Measurements from ENCODE around the gene MLLT6.

MLLT6 gene

DNA sequence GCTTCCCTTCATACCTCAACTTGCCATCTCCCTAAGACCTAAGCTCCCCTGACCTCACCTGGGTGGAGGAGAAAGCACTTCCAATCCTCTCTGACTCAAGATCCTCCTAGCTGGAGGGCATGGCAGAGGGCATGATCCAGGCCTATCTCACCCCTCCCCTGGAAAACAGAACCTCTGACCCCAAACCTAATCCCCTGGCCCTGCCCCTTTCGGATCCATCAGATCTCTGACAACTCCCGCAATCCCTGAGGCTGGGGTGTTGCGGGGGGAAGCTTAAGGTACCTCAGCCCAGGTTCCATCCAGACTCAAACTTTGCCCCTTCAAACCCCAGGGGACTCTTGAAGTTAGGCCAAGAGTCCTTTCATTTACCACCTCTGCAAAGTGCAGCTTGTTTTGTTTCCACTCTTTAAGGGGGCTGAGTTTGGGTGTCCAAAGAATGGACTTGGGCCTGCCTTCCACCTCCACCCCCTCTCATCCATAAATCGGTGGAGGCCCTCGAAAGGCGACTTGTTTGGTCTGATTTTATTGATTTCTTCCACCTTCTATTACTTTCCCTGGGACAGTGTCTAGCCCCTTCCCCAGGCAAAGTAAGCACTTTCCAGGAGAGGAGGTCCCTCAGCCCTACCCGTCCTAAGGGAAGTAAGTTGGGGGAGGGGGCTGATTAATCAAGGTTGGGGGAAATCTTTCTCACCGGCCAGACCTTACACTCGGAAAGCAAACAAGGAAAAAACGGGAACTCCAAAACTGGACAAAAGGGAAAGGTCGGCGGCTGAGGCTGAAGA lies 32.9 kb upstream of the MLLT6 start:
- Histone ChIP-seq H3K9me3 (ENCODE audit: control extremely low read depth in 1 of 5, control insufficient read depth in 4 of 5, insufficient read depth in 2 of 5, low read depth in 1 of 5, low read length in 4 of 5) (no peaks in the 10 kb centered on the region), H3K27me3 (replicated peaks in 2 of 5; ENCODE audit: control insufficient read depth in 4 of 5, insufficient read depth in 5 of 5, low read length in 4 of 5) (peaks cover 8 to 89% (median 49%) of the 10 kb centered on the region in 5 experiments), H3K36me3 (ENCODE audit: control insufficient read depth in 4 of 4, insufficient read depth in 4 of 4, low read length in 3 of 4) (no peaks in the 10 kb centered on the region), H3K4me3 (ENCODE audit: control insufficient read depth in 1 of 7, extremely low read depth in 1 of 7, insufficient read depth in 4 of 7, low read depth in 2 of 7, low read length in 6 of 7) (no peak overlapping the region), H3K4me1 (ENCODE audit: control extremely low read depth in 1 of 4, control insufficient read depth in 4 of 4, insufficient read depth in 4 of 4, low read length in 3 of 4) (peaks cover 0 to 33% (median 30%) of the 10 kb centered on the region in 4 experiments), H3K27ac (ENCODE audit: insufficient read depth in 1 of 2, low read depth in 1 of 2, low read length in 2 of 2, poor library complexity in 1 of 2, severe bottlenecking in 2 of 2) (no peak overlapping the region)
- ChIA-PET POLR2A (no interaction called here), CTCF (interaction anchor here (0.7 to 1.3 kb wide), 6 partner anchors 10 to 135 kb away, joined by 3 to 5 read pairs (median 3); no protein-coding TSS in a partner anchor)
- WGBS (ENCODE audit: insufficient coverage), result 78% methylated on average over 12 of the region's 12 CpGs
- DNase-seq, result no peak

- POLR2A ChIA-PET, result no interaction called here
- peak overlapping the region in 3 of 7 experiments; percentile 16 to 57 (median 55) for H3K4me3 ChIP-seq (ENCODE audit: control insufficient read depth in 1 of 7, extremely low read depth in 1 of 7, insufficient read depth in 4 of 7, low read depth in 2 of 7, low read length in 6 of 7)
Measured at GRCh38 chr17:38672788-38673706, 32.0 kb upstream of the MLLT6 start.

DNA sequence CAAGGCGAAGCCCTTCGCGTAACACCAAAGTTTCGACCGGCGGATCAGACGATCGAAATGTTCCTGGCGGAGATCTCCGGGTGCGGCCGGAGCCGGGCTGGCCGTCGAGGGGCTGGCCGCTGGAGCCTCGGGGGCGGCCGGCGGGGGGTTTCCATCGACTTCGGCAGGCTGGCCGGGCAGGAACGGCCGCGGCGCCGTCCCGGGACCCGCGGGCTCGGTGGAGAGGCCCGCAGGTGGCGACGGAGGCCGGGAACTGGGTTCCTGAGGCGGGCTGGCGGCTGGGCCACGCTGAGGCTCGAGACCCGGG lies 31.4 kb upstream of the MLLT6 start:
- WGBS (ENCODE audit: insufficient coverage), result 1% methylated on average over 38 of the region's 41 CpGs
- CTCF ChIA-PET, result interaction anchor here (0.6 to 7.1 kb wide), 3 partner anchors 14 to 63 kb away, joined by 4 to 80 read pairs (median 4); no protein-coding TSS in a partner anchor
- no peaks in the 10 kb centered on the region for H3K36me3 ChIP-seq (ENCODE audit: control insufficient read depth in 4 of 4, insufficient read depth in 4 of 4, low read length in 3 of 4)

More at GRCh38 chr17:38672788-38673706, 32.0 kb upstream of the MLLT6 start:
- no peak overlapping the region for H3K27ac ChIP-seq (ENCODE audit: insufficient read depth in 1 of 2, low read depth in 1 of 2, low read length in 2 of 2, poor library complexity in 1 of 2, severe bottlenecking in 2 of 2)
- H3K27me3 ChIP-seq (replicated peaks in 2 of 5; ENCODE audit: control insufficient read depth in 4 of 5, insufficient read depth in 5 of 5, low read length in 4 of 5), result peaks cover 8 to 84% (median 46%) of the 10 kb centered on the region in 5 experiments
- no peaks in the 10 kb centered on the region for H3K9me3 ChIP-seq (ENCODE audit: control extremely low read depth in 1 of 5, control insufficient read depth in 4 of 5, insufficient read depth in 2 of 5, low read depth in 1 of 5, low read length in 4 of 5)
- WGBS (ENCODE audit: insufficient coverage), result under 1% methylated on average over 28 of the region's 46 CpGs
- H3K36me3 ChIP-seq (ENCODE audit: control insufficient read depth in 4 of 4, insufficient read depth in 4 of 4, low read length in 3 of 4), result no peaks in the 10 kb centered on the region
- DNase-seq, result peak in 1 of 3 donors; percentile 36
- peaks cover 0 to 35% (median 30%) of the 10 kb centered on the region in 4 experiments for H3K4me1 ChIP-seq (ENCODE audit: control extremely low read depth in 1 of 4, control insufficient read depth in 4 of 4, insufficient read depth in 4 of 4, low read length in 3 of 4)
- CTCF ChIA-PET, result interaction anchor here (0.6 to 1.5 kb wide), 4 partner anchors 10 to 59 kb away, joined by 3 to 4 read pairs (median 4); no protein-coding TSS in a partner anchor

DNA sequence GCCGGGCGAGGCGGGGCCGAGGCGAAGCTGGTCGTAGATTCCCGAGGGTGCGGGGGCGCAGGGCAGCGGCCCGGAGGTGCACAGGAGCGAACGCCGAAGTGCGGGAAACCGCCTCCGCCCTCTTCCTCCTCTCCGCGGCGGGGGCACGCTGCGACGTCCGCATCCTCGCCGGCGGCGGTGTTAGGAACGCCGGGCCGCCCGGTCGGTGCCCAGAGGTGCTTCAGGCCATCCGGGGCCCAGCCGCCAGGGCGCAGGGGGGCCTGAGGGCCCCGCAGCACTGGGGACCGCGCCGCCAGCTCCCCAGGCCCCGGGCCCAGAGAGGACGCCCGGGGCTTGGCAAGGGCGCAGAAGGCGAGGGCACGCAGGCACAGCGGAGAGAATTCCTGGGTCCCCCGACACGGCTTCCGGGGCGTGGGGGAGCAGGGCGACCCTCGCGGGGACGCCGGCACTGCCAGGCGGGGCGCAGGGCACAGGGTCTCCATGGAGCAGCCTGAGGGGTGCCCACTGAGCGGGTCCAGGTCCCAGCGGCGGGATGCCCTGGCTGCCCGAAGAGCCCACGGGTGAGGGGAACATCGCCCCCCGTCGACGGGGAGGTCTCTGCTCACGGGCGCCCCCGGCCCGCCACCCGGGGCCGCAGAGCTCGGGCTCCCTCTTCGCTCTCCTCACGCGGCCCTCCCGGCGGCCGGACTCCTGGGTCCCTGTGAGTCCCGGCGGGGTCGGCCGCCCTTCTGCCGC lies 30.9 kb upstream of the MLLT6 start:
- CTCF ChIA-PET, result interaction anchor here (0.6 to 7.1 kb wide), 5 partner anchors 10 to 62 kb away, joined by 3 to 80 read pairs (median 4); no protein-coding TSS in a partner anchor
- H3K9me3 ChIP-seq (ENCODE audit: control extremely low read depth in 1 of 5, control insufficient read depth in 4 of 5, insufficient read depth in 2 of 5, low read depth in 1 of 5, low read length in 4 of 5), result no peaks in the 10 kb centered on the region
- H3K27me3 ChIP-seq (replicated peaks in 2 of 5; ENCODE audit: control insufficient read depth in 4 of 5, insufficient read depth in 5 of 5, low read length in 4 of 5), result peaks cover 0 to 72% (median 40%) of the 10 kb centered on the region in 5 experiments
- peak in 1 of 3 donors; percentile 22 for DNase-seq
- WGBS (ENCODE audit: insufficient coverage), result under 1% methylated on average over 69 of the region's 85 CpGs
- no peak overlapping the region for H3K27ac ChIP-seq (ENCODE audit: insufficient read depth in 1 of 2, low read depth in 1 of 2, low read length in 2 of 2, poor library complexity in 1 of 2, severe bottlenecking in 2 of 2)
- H3K4me3 ChIP-seq (ENCODE audit: control insufficient read depth in 1 of 7, extremely low read depth in 1 of 7, insufficient read depth in 4 of 7, low read depth in 2 of 7, low read length in 6 of 7), result peak overlapping the region; percentile 32 to 68 (median 57)
- H3K36me3 ChIP-seq (ENCODE audit: control insufficient read depth in 4 of 4, insufficient read depth in 4 of 4, low read length in 3 of 4), result no peaks in the 10 kb centered on the region
- H3K4me1 ChIP-seq (ENCODE audit: control extremely low read depth in 1 of 4, control insufficient read depth in 4 of 4, insufficient read depth in 4 of 4, low read length in 3 of 4), result peaks cover 0 to 35% (median 30%) of the 10 kb centered on the region in 4 experiments
- POLR2A ChIA-PET, result no interaction called here

More for the DNA sequence above, 31.4 kb upstream of the MLLT6 start:
- POLR2A ChIA-PET, result no interaction called here
- H3K4me1 ChIP-seq (ENCODE audit: control extremely low read depth in 1 of 4, control insufficient read depth in 4 of 4, insufficient read depth in 4 of 4, low read length in 3 of 4), result peaks cover 0 to 35% (median 30%) of the 10 kb centered on the region in 4 experiments
- no peaks in the 10 kb centered on the region for H3K9me3 ChIP-seq (ENCODE audit: control extremely low read depth in 1 of 5, control insufficient read depth in 4 of 5, insufficient read depth in 2 of 5, low read depth in 1 of 5, low read length in 4 of 5)
- peak overlapping the region in 5 of 7 experiments; percentile 16 to 67 (median 55) for H3K4me3 ChIP-seq (ENCODE audit: control insufficient read depth in 1 of 7, extremely low read depth in 1 of 7, insufficient read depth in 4 of 7, low read depth in 2 of 7, low read length in 6 of 7)
- peaks cover 5 to 77% (median 44%) of the 10 kb centered on the region in 5 experiments for H3K27me3 ChIP-seq (replicated peaks in 2 of 5; ENCODE audit: control insufficient read depth in 4 of 5, insufficient read depth in 5 of 5, low read length in 4 of 5)
- no peak overlapping the region for H3K27ac ChIP-seq (ENCODE audit: insufficient read depth in 1 of 2, low read depth in 1 of 2, low read length in 2 of 2, poor library complexity in 1 of 2, severe bottlenecking in 2 of 2)
- DNase-seq, result no peak

DNA sequence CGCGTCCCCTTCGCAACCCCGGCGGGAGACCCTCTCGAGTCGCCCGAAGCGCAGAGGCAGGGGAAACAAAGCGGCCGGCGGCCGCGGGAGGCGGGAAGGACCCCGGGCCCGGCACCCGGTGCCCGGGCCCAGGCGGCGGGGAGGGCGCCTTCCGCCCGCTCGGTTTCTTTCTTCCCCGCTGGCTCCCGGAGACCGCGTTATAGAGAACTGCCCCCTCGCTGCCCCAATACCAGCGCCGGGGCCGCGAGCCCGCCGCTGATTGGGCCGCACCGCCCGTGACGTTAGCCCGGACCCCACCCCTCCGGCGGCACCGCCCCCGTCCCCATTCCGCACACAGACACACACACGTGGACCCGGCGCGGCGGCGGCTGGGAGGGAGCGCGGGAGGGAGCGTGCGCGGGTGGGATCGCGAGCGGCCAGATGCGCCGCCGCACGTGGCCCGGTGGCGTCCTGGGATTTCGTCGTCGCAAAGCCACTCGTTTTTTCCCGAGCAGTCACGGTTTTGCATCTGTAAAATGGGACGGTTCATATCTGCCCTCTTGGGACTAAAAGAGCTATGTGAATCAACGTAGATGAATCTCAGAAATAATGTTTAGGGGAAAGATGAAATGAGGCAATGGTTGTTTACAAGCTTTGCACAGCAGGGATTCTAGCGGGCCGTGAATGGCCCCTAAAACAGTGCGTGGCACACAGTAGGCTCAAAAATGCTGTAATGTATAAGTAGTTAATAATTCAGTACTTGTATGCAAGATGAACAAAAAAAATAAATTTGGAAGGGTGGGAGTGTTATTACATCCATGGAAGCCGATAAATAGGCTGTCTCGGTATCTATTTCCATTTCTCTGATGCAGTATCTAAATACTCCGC lies 30.1 kb upstream of the MLLT6 start, which contains the start of gene EPOP:
Gene EPOP (minus strand): TSS at position 209 of the 867 bp plus-strand sequence. CDS start 462 bp downstream, outside the sequence.
- peak within 1 kb of the TSS; percentile 32 to 68 (median 57) for H3K4me3 ChIP-seq (ENCODE audit: control insufficient read depth in 1 of 7, extremely low read depth in 1 of 7, insufficient read depth in 4 of 7, low read depth in 2 of 7, low read length in 6 of 7)
- ChIA-PET CTCF (interaction anchor here (1.0 to 7.1 kb wide), 6 partner anchors 11 to 61 kb away, joined by 3 to 80 read pairs (median 6); partner anchors contain the start of gene CISD3), POLR2A (no interaction called here)
- peaks cover 0 to 64% (median 32%) of the 10 kb centered on the region in 5 experiments for H3K27me3 ChIP-seq (replicated peaks in 2 of 5; ENCODE audit: control insufficient read depth in 4 of 5, insufficient read depth in 5 of 5, low read length in 4 of 5)
- no peak within 1 kb of the TSS for H3K27ac ChIP-seq (ENCODE audit: insufficient read depth in 1 of 2, low read depth in 1 of 2, low read length in 2 of 2, poor library complexity in 1 of 2, severe bottlenecking in 2 of 2)
- H3K4me1 ChIP-seq (ENCODE audit: control extremely low read depth in 1 of 4, control insufficient read depth in 4 of 4, insufficient read depth in 4 of 4, low read length in 3 of 4), result peaks cover 0 to 35% (median 30%) of the 10 kb centered on the region in 4 experiments
- no peaks in the 10 kb centered on the region for H3K36me3 ChIP-seq (ENCODE audit: control insufficient read depth in 4 of 4, insufficient read depth in 4 of 4, low read length in 3 of 4)
- peak; percentile 71 to 79 (median 76) for DNase-seq
- WGBS (ENCODE audit: insufficient coverage), result 2% methylated on average over 59 of the region's 80 CpGs
- no peaks in the 10 kb centered on the region for H3K9me3 ChIP-seq (ENCODE audit: control extremely low read depth in 1 of 5, control insufficient read depth in 4 of 5, insufficient read depth in 2 of 5, low read depth in 1 of 5, low read length in 4 of 5)
